ENCODE data around the gene DHFR2.

DNA sequence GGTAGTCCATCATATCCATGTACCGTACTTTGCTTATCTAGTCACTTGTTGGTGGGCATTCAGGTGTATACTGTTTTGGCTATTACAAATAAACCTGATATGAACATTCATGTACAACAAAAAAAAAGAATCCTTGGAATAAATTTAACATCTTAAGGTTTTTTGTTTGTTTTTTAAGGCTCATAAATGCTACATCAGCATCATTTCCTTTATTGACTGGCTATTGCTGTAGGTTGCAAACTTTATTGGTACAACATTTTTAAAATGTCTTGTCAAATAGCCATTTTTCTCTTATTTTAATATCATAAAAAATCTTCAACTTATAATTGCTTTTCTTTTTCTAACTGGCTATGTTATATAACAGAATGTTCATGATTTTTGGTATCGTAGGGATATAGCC is 16.2 kb downstream of the DHFR2 start:
- TF ChIP-seq, protein P1, sequence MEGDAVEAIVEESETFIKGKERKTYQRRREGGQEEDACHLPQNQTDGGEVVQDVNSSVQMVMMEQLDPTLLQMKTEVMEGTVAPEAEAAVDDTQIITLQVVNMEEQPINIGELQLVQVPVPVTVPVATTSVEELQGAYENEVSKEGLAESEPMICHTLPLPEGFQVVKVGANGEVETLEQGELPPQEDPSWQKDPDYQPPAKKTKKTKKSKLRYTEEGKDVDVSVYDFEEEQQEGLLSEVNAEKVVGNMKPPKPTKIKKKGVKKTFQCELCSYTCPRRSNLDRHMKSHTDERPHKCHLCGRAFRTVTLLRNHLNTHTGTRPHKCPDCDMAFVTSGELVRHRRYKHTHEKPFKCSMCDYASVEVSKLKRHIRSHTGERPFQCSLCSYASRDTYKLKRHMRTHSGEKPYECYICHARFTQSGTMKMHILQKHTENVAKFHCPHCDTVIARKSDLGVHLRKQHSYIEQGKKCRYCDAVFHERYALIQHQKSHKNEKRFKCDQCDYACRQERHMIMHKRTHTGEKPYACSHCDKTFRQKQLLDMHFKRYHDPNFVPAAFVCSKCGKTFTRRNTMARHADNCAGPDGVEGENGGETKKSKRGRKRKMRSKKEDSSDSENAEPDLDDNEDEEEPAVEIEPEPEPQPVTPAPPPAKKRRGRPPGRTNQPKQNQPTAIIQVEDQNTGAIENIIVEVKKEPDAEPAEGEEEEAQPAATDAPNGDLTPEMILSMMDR (IDR thresholded peaks at IDR 0.05) = no peak
- TF ChIP-seq POLR2A (IDR thresholded peaks at IDR 0.05) = no peak

Data from suprapubic skin (tissue), 3 donors.